Upper lobe of left lung (tissue), 4 donors: ENCODE measurements around the gene RNASE1.

ENCODE experiments used
- CTCF ChIP-seq, 6 experiments: fragments of 450-650 bp in 4 of 6; fragments of 200-600 bp in 2 of 6; sonication (generic) in 2 of 6; IDR thresholded peaks; one replicate each; pipeline ENCODE4 v1.5.1; 2016 to 2019; ENCODE audit warnings: antibody characterized with exemption in 6 of 6
- EP300 ChIP-seq, 4 donors: sonication (generic); formaldehyde crosslinking; IDR thresholded peaks; one replicate each; pipeline ENCODE4 v1.5.1; 2017; ENCODE audit warnings: antibody characterized with exemption in 4 of 4, control low read depth in 2 of 4
- POLR2A ChIP-seq, 4 donors: fragments of 450-650 bp; IDR thresholded peaks; one replicate each; pipeline ENCODE4 v1.5.1; 2016 to 2017; ENCODE audit warnings: antibody characterized with exemption in 4 of 4, mild to moderate bottlenecking in 2 of 4
- POLR2AphosphoS5 ChIP-seq, 2 donors: sonication (generic); formaldehyde crosslinking; IDR thresholded peaks; one replicate each; pipeline ENCODE4 v1.5.1; 2017; ENCODE audit warnings: antibody characterized with exemption in 2 of 2

- TF ChIP-seq POLR2AphosphoS5 (IDR thresholded peaks at IDR 0.05) (no peak), CTCF (IDR thresholded peaks at IDR 0.05) (no peak), EP300 (IDR thresholded peaks at IDR 0.05) (no peak), POLR2A (IDR thresholded peaks at IDR 0.05) (no peak)
Measured at GRCh38 chr14:20837831-20838230, 35.2 kb upstream of the RNASE1 start.
